HG03060 (cell line): Measurements from ENCODE around the gene SKP2.
"Not testable (repeated sequence)": the region's sequence is repeated elsewhere in the genome, so short reads cannot be mapped to it uniquely, and the experiment has no call there.

Source experiments
- ATAC-seq: cut with Tn5 transposase; IDR thresholded peaks from one replicate; pipeline ENCODE4 v1.9.1; 2021; ENCODE audit warnings: low read depth, moderate number of reproducible peaks; ENCODE audit not compliant: unreplicated experiment

Gene SKP2

DNA sequence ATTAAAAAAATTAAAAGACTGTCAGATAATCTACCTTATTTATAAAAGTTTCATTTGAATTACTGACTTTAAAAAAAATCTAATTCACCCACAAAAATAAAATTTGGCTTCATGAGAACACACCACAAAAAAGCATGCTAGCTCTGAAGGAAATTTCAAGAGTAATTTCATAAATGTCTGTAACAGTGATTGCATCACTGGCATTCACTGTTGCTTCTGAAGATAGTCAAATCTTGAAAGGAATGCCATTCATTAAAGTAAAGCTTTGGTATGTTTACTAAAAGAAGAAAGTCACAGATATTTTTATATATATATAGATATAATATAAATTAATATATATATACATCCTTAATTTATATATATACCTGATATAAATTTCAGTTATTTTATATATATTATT is 46.4 kb downstream of the SKP2 start:
- no peak for ATAC-seq

DNA sequence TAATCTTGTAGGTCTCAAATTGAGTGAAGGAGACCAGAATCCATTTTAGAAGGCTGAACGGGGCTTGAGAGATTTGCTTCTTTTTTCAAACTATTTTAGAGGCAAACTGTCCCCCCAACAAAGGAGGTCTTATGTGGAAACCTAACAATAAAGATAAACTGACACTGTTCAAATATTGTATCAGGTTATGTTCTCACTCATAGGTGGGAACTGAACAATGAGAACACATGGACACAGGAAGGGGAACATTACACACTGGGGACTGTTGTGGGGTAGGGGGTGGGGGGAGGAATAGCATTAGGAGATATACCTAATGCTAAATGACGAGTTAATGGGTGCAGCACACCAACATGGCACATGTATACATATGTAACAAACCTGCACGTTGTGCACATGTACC is 46.9 kb downstream of the SKP2 start:
- ATAC-seq, result not testable (repeated sequence)

DNA sequence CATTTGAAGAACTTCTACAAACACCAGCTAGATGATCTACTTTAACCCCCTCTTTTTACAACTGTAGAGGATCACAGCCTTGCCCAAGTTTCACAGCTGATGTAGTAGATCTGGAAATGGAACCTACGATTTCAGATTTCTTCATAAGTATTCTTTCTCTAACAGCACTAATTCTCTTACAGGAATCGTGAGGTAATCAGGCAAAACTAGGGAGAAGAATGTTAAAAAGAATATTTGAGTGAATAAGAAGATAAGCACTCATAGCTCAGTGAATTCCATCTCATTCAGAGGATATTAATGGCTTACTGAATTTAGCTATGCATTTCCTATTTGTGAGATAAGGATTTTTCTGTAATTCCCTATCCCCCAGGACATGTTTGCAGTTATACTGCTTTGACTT is 47.7 kb downstream of the SKP2 start:
- ATAC-seq, result no peak

DNA sequence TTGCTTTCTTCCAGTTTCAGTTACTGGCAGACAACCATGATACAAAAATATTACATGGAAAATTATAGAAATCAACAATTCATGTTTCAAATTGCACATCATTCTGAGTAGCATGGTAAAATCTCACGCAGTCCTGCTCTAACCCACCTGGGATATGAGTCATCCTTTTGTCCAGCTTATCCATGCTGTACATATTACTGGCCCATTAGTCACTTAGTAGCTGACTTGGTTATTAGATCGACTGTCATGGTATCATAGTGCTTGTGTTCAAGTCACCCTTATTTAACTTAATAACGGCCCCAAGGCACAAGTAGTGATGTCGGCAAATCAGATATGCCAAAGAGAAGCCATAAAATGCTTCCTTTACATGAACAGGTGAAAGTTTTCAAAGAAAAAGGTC is 48.6 kb downstream of the SKP2 start:
- ATAC-seq, result no peak

- no peak for ATAC-seq
These were observed 50.6 kb downstream of the SKP2 start for GRCh38 chr5:36202521-36202961.

DNA sequence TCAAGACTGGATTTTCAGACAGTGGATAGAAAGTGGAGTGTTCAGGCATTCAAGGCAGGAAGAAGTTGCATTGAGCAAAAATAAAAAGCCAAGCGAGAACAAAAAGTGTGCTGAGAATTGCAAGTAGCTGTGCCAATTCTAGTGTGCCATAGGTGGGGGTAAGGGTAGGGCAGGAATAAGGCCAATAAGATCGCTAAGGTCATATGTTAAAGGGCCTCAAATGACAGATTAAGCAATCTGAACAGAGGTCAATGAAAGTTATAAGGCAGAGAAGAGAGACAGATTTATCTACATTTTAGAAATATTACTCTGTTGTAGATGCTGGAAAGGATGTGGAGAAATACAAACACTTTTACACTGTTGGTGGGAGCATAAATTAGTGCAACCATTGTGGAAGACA is 53.4 kb downstream of the SKP2 start:
- no peak for ATAC-seq

- ATAC-seq, result no peak
These were observed 55.0 kb downstream of the SKP2 start for GRCh38 chr5:36206913-36207312.

- no peak for ATAC-seq
These were observed 56.9 kb downstream of the SKP2 start for GRCh38 chr5:36208786-36209185.

DNA sequence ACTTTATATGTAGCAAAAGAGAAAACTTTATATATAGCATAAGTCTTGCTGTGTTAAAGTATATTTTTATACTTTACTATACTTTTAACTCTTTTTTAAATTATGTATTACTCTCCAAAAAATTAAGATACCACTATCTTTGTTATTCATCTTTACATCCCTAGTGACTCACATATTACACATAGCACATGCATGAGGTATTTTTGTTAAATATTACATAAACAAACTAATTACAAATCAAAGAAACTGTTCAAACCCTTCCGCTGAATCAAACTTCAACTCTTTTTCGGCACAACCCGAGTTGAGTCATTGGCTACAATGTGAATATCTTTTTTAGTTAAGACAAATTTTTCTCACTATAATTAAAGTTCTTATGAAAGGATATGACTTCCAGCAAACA is 57.8 kb downstream of the SKP2 start:
- ATAC-seq, result no peak

DNA sequence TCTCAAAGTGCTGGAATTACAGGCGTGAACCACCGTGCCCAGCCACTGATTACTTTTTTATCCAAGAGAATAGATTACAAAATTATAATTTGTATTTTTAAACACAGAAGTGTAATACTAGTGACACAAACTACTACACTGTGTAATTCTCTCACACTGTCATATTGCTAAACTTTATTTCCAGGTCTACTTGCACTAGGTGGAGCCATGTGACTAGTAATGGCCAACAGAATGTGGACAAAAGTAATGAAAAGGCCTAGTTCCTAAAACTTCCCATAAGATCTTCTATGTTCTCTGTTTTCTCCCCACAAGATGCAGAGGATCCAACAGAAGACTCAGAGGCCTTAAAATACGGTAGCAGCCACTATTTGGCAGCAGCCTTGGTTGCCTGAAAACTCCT is 62.5 kb downstream of the SKP2 start:
- ATAC-seq, result no peak

- no peak for ATAC-seq
These were observed 64.0 kb downstream of the SKP2 start for GRCh38 chr5:36215910-36216309.

DNA sequence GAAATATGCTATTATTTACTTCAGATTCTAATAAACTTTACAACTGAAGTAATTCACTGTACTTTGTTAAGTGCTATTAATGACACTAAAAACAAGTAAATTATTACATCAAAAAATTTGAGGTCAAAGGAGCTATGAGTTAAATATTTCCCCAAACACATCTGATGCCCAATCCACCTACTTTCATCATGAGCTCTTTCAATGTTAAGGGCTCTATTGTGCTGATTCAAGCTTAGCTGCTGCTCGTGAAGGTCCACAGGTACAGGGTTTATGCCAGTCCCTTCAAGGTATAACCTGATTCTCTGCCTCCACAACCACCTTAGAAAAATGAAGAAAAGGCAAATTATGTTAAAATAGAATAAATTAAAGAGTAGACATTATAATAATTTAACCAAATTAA is 65.7 kb downstream of the SKP2 start:
- no peak for ATAC-seq

- ATAC-seq, result no peak
These were observed 66.1 kb downstream of the SKP2 start for GRCh38 chr5:36217988-36218387.

GRCh38 chr5:36222620-36223019 is 70.7 kb downstream of the SKP2 start:
- no peak for ATAC-seq

GRCh38 chr5:36227046-36227445 is 75.1 kb downstream of the SKP2 start:
- ATAC-seq, result no peak

DNA sequence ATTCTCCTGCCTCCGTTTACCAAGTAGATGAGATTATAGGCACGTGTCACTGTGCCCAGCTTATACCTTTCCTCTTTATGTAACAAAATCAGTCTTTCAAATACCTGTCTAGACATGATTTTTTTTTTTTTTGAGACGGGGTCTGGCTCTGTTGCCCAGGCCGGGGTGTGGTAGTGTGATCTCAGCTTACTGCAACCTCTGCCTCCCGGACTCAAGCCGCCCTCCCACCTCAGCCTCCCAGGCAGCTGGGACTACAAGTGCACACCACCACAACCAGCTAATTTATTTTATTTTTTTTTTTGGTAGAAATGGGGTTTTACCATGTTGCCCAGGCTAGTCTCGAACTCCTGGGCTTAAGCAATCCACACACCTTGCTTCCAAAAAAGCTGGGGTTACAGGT is 76.6 kb downstream of the SKP2 start:
- ATAC-seq, result no peak

GRCh38 chr5:36230151-36230790 is 78.4 kb downstream of the SKP2 start:
- ATAC-seq, result no peak

GRCh38 chr5:36232533-36232932 is 80.6 kb downstream of the SKP2 start:
- no peak for ATAC-seq
